ENCODE results near the gene BMPR1A. TPM values are rescaled to one million over a fixed set of nuclear protein-coding genes. Genes with fewer than 3 reads are reported as not detected.

The BMPR1A gene
- total RNA-seq, 4 donors from 2014 or later, result 29.3 to 45.2 (median 38.0) TPM

DNA sequence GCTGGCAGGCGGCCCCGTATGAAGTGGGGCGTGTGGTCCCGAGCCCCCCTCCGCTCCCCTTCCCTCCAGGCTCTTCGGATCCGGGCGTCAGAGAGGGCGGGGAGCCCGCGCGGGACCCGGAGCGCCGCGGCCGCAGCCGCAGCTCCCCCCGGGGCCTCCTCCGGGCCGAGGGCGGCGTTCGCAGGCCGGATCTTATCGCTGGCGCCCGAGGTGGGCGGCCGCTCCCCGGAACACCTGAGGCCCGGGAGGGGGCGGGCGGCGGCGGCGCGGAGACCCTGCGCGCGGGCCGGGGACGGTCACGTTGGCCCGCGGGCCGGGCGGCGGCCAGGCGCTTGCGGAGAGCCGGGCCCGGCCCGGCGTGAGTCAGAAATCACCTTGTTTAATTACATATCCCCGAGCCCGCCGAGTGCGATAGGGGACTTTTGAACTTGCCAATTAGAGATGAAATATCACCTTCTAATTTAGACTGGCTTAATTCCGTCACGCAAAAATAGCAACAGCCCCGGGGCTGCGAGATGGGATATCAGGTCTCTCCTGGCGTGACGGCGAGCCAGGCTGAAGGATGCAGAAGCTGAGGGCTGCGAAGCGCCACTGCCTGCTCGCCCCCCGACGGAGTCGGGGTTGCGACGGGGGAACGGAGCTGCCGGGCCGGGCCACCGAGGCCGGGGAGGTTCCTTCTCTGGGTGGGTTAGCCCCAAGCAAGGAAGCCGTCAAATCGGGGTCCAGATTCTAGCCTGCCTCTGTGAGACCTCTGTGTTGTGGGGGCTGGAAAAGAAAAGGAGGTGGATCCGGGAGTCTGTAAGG lies 44.7 kb upstream of the BMPR1A start:
- H3K9me3 ChIP-seq, result no peaks in the 10 kb centered on the region
- no peaks in the 10 kb centered on the region for H3K36me3 ChIP-seq
- H3K27me3 ChIP-seq, result no peaks in the 10 kb centered on the region
- TF ChIP-seq, protein P1, sequence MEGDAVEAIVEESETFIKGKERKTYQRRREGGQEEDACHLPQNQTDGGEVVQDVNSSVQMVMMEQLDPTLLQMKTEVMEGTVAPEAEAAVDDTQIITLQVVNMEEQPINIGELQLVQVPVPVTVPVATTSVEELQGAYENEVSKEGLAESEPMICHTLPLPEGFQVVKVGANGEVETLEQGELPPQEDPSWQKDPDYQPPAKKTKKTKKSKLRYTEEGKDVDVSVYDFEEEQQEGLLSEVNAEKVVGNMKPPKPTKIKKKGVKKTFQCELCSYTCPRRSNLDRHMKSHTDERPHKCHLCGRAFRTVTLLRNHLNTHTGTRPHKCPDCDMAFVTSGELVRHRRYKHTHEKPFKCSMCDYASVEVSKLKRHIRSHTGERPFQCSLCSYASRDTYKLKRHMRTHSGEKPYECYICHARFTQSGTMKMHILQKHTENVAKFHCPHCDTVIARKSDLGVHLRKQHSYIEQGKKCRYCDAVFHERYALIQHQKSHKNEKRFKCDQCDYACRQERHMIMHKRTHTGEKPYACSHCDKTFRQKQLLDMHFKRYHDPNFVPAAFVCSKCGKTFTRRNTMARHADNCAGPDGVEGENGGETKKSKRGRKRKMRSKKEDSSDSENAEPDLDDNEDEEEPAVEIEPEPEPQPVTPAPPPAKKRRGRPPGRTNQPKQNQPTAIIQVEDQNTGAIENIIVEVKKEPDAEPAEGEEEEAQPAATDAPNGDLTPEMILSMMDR (IDR thresholded peaks at IDR 0.05), result no peak
- peak; percentile 56 for DNase-seq
- H3K4me3 ChIP-seq, result peak overlapping the region; percentile 63 to 89 (median 77)
- in situ Hi-C loops (cut with MboI; ENCODE audit: low pct_ligation_motif_present in 1 of 4, low pct_unique_long_range_greater_than_20kb in 1 of 4, low sequenced_read_pairs in 3 of 4), result no loop called here
- 0% methylated on average over 63 of the region's 82 CpGs; no CpG with 5 or more reads in 1 of the 2 donors for WGBS, 2 donors (ENCODE audit: low coverage in 1 of 2)
- intact Hi-C loops (cut with DNase I; ENCODE audit: low total_unique reads), result loop anchor here (2.0 to 5.0 kb wide), 2 partner anchors 46 to 189 kb away; partner anchors contain the start of gene BMPR1A
- H3K27ac ChIP-seq, result peak overlapping the region; percentile 93 to 98 (median 97)
- H3K4me1 ChIP-seq, result peaks cover 8 to 15% (median 13%) of the 10 kb centered on the region in 4 donors

DNA sequence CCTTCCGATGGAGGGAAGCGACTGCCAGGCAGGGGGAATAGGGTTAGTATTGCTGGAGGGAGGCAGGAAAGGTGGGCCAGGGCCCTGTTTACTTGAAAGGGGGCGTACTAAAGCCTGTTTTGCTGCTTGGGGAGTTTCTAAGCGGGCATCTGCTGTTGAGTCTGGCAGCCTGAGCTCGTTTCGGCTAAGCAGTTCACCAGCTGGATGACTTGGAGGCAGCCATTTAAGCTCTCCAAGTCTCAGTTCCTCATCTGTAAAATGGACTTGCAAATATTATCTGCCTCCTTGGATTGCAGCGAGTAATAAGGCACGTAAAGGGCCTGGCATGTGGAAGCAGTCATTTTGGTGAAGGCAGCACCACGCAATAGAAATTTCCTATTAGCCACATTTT lies 44.1 kb upstream of the BMPR1A start:
- H3K27ac ChIP-seq, result peak overlapping the region; percentile 93 to 98 (median 97)
- WGBS, 2 donors (ENCODE audit: low coverage in 1 of 2), result 50 to 86% methylated on average over 2 to 9 of the region's 9 CpGs
- H3K9me3 ChIP-seq, result no peaks in the 10 kb centered on the region
- H3K4me3 ChIP-seq, result peak overlapping the region; percentile 63 to 89 (median 77)
- H3K27me3 ChIP-seq, result no peaks in the 10 kb centered on the region
- no peaks in the 10 kb centered on the region for H3K36me3 ChIP-seq
- peaks cover 8 to 15% (median 13%) of the 10 kb centered on the region in 4 donors for H3K4me1 ChIP-seq
- DNase-seq, result no peak
- intact Hi-C loops (cut with DNase I; ENCODE audit: low total_unique reads) (loop anchor here (5.0 kb wide), 1 partner anchor 45 kb away; the partner anchor contains the start of gene BMPR1A), in situ Hi-C loops (cut with MboI; ENCODE audit: low pct_ligation_motif_present in 1 of 4, low pct_unique_long_range_greater_than_20kb in 1 of 4, low sequenced_read_pairs in 3 of 4) (no loop called here)
- TF ChIP-seq, protein P1 (IDR thresholded peaks at IDR 0.05), result no peak
- no peak for TF ChIP-seq POLR2AphosphoS5 (IDR thresholded peaks at IDR 0.05)
- no peak for TF ChIP-seq POLR2A (IDR thresholded peaks at IDR 0.05)
- no peak for TF ChIP-seq EP300 (IDR thresholded peaks at IDR 0.05; ENCODE audit: low read depth)

GRCh38 chr10:86715156-86715795 lies 41.1 kb upstream of the BMPR1A start:
- Histone ChIP-seq H3K4me1 (peaks cover 8 to 15% (median 12%) of the 10 kb centered on the region in 4 donors), H3K27ac (no peak overlapping the region), H3K36me3 (no peaks in the 10 kb centered on the region), H3K27me3 (no peaks in the 10 kb centered on the region), H3K4me3 (no peak overlapping the region), H3K9me3 (no peaks in the 10 kb centered on the region)
- in situ Hi-C loops (cut with MboI; ENCODE audit: low pct_ligation_motif_present in 1 of 4, low pct_unique_long_range_greater_than_20kb in 1 of 4, low sequenced_read_pairs in 3 of 4), result no loop called here
- TF ChIP-seq POLR2A (IDR thresholded peaks at IDR 0.05) (no peak), POLR2AphosphoS5 (IDR thresholded peaks at IDR 0.05) (no peak), EP300 (IDR thresholded peaks at IDR 0.05; ENCODE audit: low read depth) (no peak)
- TF ChIP-seq, protein P1 (IDR thresholded peaks at IDR 0.05), result no peak
- intact Hi-C loops (cut with DNase I; ENCODE audit: low total_unique reads), result no loop called here
- 40 to 75% methylated on average over 1 to 6 of the region's 6 CpGs for WGBS, 2 donors (ENCODE audit: low coverage in 1 of 2)
- no peak for DNase-seq

DNA sequence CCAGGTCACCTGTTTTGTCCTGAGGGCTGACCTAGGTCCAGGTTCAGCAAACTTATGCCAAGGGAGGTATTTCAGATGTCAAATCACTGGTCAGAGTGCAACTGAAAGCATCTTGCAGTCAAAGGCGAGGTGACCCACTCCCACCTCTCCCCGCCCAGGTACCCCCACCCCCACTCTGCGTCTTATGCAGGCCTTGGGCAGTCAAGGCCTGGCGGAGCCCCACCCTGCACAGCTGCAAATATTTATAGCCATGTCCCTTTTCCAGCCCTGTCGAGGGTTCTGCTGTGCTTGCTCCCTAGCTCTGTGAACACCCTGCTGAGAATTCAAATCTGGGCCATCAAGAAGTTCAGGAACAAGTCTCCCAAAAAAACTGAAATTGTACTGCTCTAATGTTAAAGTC lies 40.6 kb upstream of the BMPR1A start:
- 49% methylated on average over 5 of the region's 5 CpGs; no CpG with 5 or more reads in 1 of the 2 donors for WGBS, 2 donors (ENCODE audit: low coverage in 1 of 2)
- Histone ChIP-seq H3K27me3 (no peaks in the 10 kb centered on the region), H3K4me1 (peaks cover 7 to 11% (median 8%) of the 10 kb centered on the region in 4 donors), H3K36me3 (no peaks in the 10 kb centered on the region), H3K9me3 (no peaks in the 10 kb centered on the region), H3K27ac (no peak overlapping the region), H3K4me3 (no peak overlapping the region)
- TF ChIP-seq EP300 (IDR thresholded peaks at IDR 0.05; ENCODE audit: low read depth), result no peak
- no peak for TF ChIP-seq POLR2A (IDR thresholded peaks at IDR 0.05)
- TF ChIP-seq POLR2AphosphoS5 (IDR thresholded peaks at IDR 0.05), result no peak
- TF ChIP-seq, protein P1 (IDR thresholded peaks at IDR 0.05), result no peak
- intact Hi-C loops (cut with DNase I; ENCODE audit: low total_unique reads), result no loop called here
- no peak for DNase-seq
- in situ Hi-C loops (cut with MboI; ENCODE audit: low pct_ligation_motif_present in 1 of 4, low pct_unique_long_range_greater_than_20kb in 1 of 4, low sequenced_read_pairs in 3 of 4), result no loop called here
